Measurements from ENCODE around the gene PCDH1.

PCDH1 gene

DNA sequence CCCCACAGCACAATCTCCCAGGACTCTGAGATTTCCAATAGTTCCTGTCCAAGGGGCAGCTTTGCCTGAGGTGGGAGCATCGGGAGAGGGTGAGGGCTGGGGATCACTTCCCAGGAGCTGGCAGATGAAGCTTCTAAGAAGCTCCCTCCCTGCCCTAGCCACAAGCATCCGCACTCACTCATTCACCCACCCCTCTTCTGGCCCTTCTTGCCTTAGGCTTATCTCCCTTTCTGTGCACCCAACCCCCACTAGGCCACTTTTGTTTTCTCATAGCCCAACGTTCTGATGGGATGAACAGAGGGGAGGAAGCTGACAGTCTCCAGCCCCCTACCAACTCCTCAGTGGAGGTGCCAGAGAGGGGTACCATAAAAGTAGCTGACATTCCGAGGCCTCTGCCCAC lies 3.7 kb upstream of the PCDH1 start:
- no peaks in the 10 kb centered on the region for H3K79me2 ChIP-seq (ENCODE audit: insufficient read depth, low read length)
- no peak overlapping the region for H3K27ac ChIP-seq (ENCODE audit: low read depth, low read length)
- no peaks in the 10 kb centered on the region for H3K27me3 ChIP-seq (ENCODE audit: low read length)
- TF ChIP-seq EZH2phosphoT487 (conservative IDR thresholded peaks at IDR 0.05; ENCODE audit: low read length), result no peak
- TF ChIP-seq, protein P1, sequence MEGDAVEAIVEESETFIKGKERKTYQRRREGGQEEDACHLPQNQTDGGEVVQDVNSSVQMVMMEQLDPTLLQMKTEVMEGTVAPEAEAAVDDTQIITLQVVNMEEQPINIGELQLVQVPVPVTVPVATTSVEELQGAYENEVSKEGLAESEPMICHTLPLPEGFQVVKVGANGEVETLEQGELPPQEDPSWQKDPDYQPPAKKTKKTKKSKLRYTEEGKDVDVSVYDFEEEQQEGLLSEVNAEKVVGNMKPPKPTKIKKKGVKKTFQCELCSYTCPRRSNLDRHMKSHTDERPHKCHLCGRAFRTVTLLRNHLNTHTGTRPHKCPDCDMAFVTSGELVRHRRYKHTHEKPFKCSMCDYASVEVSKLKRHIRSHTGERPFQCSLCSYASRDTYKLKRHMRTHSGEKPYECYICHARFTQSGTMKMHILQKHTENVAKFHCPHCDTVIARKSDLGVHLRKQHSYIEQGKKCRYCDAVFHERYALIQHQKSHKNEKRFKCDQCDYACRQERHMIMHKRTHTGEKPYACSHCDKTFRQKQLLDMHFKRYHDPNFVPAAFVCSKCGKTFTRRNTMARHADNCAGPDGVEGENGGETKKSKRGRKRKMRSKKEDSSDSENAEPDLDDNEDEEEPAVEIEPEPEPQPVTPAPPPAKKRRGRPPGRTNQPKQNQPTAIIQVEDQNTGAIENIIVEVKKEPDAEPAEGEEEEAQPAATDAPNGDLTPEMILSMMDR (IDR thresholded peaks at IDR 0.05; ENCODE audit: insufficient read depth, low read length, poor library complexity, severe bottlenecking), result no peak
- no peaks in the 10 kb centered on the region for H3K36me3 ChIP-seq (ENCODE audit: low read length)
- H3K4me3 ChIP-seq (ENCODE audit: insufficient read depth, low read length, poor library complexity, severe bottlenecking), result no peak overlapping the region
- no peaks in the 10 kb centered on the region for H3F3A ChIP-seq (ENCODE audit: insufficient read depth)
- no peak overlapping the region for H2AFZ ChIP-seq (ENCODE audit: low read depth, low read length, severe bottlenecking)
- H3K4me2 ChIP-seq (ENCODE audit: low read depth, low read length, poor library complexity, severe bottlenecking), result no peak overlapping the region
- H3K9ac ChIP-seq (ENCODE audit: low read length), result no peak overlapping the region
- H4K20me1 ChIP-seq (ENCODE audit: low read depth, low read length), result no peaks in the 10 kb centered on the region
- H3K9me3 ChIP-seq (ENCODE audit: insufficient read depth, low read length), result no peaks in the 10 kb centered on the region
- no peaks in the 10 kb centered on the region for H3K9me2 ChIP-seq (replicated peaks; ENCODE audit: insufficient read depth, low read length)

DNA sequence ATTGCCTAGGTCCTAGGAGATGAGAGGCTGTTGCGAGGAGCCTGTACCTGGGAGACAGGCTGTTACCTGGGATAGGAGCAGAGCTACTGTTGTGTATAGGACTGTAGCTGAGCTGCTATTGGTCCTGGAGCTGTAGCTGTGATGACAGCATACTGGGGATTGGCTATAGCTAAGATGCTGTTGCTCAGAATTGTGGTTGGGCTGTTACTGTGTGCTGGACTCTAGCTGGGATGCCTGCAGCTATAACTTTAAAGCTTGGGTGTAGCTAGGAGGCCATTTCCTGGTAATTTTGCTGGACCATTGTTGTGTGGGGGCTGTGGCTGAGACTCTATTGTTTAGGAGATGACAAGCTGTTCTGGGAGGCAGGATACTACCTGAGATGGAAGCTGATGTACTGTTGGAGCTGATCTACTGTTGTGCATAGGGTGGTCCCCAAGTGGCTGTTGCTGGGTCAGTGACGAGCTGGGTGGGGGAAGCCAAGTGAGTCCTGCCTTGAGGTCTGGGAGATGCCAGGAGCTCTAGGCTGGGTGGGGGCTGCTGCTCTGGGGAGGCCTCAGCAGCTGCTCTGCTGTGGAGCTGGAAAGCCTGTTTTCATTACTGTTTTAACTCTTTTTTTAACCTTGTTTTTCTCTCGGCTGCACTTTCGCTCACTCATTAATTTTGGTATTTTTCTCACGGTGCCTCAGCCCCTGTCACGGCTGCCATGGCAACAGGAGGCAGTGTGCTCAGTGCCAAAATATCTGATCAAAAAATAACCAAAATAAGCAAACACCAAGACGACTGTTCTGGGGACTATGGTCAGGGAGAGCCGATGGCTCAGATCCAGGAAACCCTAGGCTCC lies 3.0 kb upstream of the PCDH1 start:
- Histone ChIP-seq H3K27me3 (ENCODE audit: low read length) (no peaks in the 10 kb centered on the region), H3K4me3 (ENCODE audit: insufficient read depth, low read length, poor library complexity, severe bottlenecking) (no peak overlapping the region), H3K9ac (ENCODE audit: low read length) (no peak overlapping the region), H3K9me3 (ENCODE audit: insufficient read depth, low read length) (no peaks in the 10 kb centered on the region), H3K36me3 (ENCODE audit: low read length) (no peaks in the 10 kb centered on the region), H4K20me1 (ENCODE audit: low read depth, low read length) (no peaks in the 10 kb centered on the region), H3K9me2 (replicated peaks; ENCODE audit: insufficient read depth, low read length) (no peaks in the 10 kb centered on the region), H3K27ac (ENCODE audit: low read depth, low read length) (no peak overlapping the region), H3K4me2 (ENCODE audit: low read depth, low read length, poor library complexity, severe bottlenecking) (no peak overlapping the region), H2AFZ (ENCODE audit: low read depth, low read length, severe bottlenecking) (no peak overlapping the region), H3K79me2 (ENCODE audit: insufficient read depth, low read length) (no peaks in the 10 kb centered on the region), H3F3A (ENCODE audit: insufficient read depth) (no peaks in the 10 kb centered on the region)
- TF ChIP-seq, protein P1 (IDR thresholded peaks at IDR 0.05; ENCODE audit: insufficient read depth, low read length, poor library complexity, severe bottlenecking), result no peak
- no peak for TF ChIP-seq EZH2phosphoT487 (conservative IDR thresholded peaks at IDR 0.05; ENCODE audit: low read length)

DNA sequence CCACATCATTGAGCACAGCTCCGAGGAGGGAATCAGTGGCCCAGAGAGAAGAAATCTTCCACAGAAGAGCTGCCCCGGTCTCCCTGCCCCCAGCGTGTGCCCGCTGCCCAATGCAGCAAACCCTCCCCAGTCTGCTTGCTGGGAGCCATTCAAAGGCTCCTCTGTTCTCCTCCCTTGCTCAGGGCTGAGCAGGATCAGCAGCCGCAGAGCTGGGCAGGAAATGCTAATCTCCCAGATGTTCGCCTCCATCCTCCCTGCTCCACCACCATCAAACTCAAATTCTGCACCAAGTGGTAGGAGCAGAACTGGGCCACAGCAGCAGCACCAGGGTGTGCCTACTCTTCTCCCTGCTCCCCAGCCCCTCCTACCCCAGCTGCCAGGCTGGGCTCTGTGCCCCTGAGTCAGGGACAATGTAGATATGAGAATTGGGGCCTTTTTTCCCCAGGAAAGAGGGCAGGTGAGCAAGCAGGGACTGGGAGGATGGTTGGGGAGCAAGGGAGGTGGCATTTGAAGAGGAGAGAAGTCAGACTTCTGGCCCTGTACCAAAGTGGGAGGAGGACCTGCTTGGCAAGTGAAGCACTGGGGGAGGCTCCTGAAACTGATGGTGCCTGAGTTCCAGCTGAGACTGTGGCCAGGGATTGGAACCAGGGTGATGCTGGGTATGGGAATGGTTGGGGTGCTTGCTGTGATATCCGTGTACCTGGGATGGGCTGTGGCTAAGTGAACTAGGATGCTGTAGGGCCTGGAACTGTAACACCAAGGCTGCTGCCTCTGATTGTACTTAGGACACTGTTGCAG lies 1.9 kb upstream of the PCDH1 start:
- H3K36me3 ChIP-seq (ENCODE audit: low read length), result no peaks in the 10 kb centered on the region
- no peaks in the 10 kb centered on the region for H3K27me3 ChIP-seq (ENCODE audit: low read length)
- no peaks in the 10 kb centered on the region for H4K20me1 ChIP-seq (ENCODE audit: low read depth, low read length)
- H3K79me2 ChIP-seq (ENCODE audit: insufficient read depth, low read length), result no peaks in the 10 kb centered on the region
- no peak overlapping the region for H2AFZ ChIP-seq (ENCODE audit: low read depth, low read length, severe bottlenecking)
- no peak overlapping the region for H3K27ac ChIP-seq (ENCODE audit: low read depth, low read length)
- no peaks in the 10 kb centered on the region for H3F3A ChIP-seq (ENCODE audit: insufficient read depth)
- H3K9ac ChIP-seq (ENCODE audit: low read length), result no peak overlapping the region
- H3K4me3 ChIP-seq (ENCODE audit: insufficient read depth, low read length, poor library complexity, severe bottlenecking), result no peak overlapping the region
- H3K4me2 ChIP-seq (ENCODE audit: low read depth, low read length, poor library complexity, severe bottlenecking), result no peak overlapping the region
- no peaks in the 10 kb centered on the region for H3K9me3 ChIP-seq (ENCODE audit: insufficient read depth, low read length)
- TF ChIP-seq EZH2phosphoT487 (conservative IDR thresholded peaks at IDR 0.05; ENCODE audit: low read length), result no peak
- TF ChIP-seq, protein P1 (IDR thresholded peaks at IDR 0.05; ENCODE audit: insufficient read depth, low read length, poor library complexity, severe bottlenecking), result no peak
- no peaks in the 10 kb centered on the region for H3K9me2 ChIP-seq (replicated peaks; ENCODE audit: insufficient read depth, low read length)
